ENCODE results near the gene ZNF182. TPM values are rescaled to one million over a fixed set of nuclear protein-coding genes. Genes with fewer than 3 reads are reported as not detected.
"Not testable (repeated sequence)": the region's sequence is repeated elsewhere in the genome, so short reads cannot be mapped to it uniquely, and the experiment has no call there.

ZNF182 gene
- total RNA-seq, 6 experiments from 2014 or later, result 2.1 to 2.5 (median 2.3) TPM

GRCh38 chrX:47940448-47940847, 63.3 kb downstream of the ZNF182 start:
- DNase-seq, result no peak
- H3K27me3 ChIP-seq, result no peaks in the 10 kb centered on the region
- no peak for ATAC-seq
- H3K36me3 ChIP-seq, result no peaks in the 10 kb centered on the region
- H3K4me1 ChIP-seq, result no peaks in the 10 kb centered on the region
- TF ChIP-seq POLR2A (IDR thresholded peaks at IDR 0.05) (no peak), CTCF (IDR thresholded peaks at IDR 0.05) (no peak)
- peaks cover 0 to 6% (median 0%) of the 10 kb centered on the region in 4 donors for H3K9me3 ChIP-seq
- no peak overlapping the region for H3K27ac ChIP-seq
- intact Hi-C loops (cut with DNase I), result no loop called here
- 79% methylated on average over 4 of the region's 4 CpGs for WGBS (ENCODE audit: insufficient coverage, low coverage, low lambda C conversion rate, missing lambda C conversion rate)
- no peak overlapping the region for H3K4me3 ChIP-seq

GRCh38 chrX:47936940-47937317, 66.9 kb downstream of the ZNF182 start:
- peaks cover 0 to 6% (median 2%) of the 10 kb centered on the region in 4 donors for H3K9me3 ChIP-seq
- intact Hi-C loops (cut with DNase I), result no loop called here
- no peaks in the 10 kb centered on the region for H3K36me3 ChIP-seq
- no peak for DNase-seq
- no peaks in the 10 kb centered on the region for H3K4me1 ChIP-seq
- H3K4me3 ChIP-seq, result no peak overlapping the region
- 43% methylated on average over 3 of the region's 3 CpGs for WGBS (ENCODE audit: insufficient coverage, low coverage, low lambda C conversion rate, missing lambda C conversion rate)
- no peak for TF ChIP-seq CTCF (IDR thresholded peaks at IDR 0.05)
- no peak for TF ChIP-seq POLR2A (IDR thresholded peaks at IDR 0.05)
- ATAC-seq, result no peak
- no peaks in the 10 kb centered on the region for H3K27me3 ChIP-seq
- H3K27ac ChIP-seq, result no peak overlapping the region

GRCh38 chrX:47936224-47936939, 67.4 kb downstream of the ZNF182 start:
- DNase-seq (no peak), ATAC-seq (no peak)
- Histone ChIP-seq H3K36me3 (no peaks in the 10 kb centered on the region), H3K4me3 (no peak overlapping the region), H3K9me3 (peaks cover 0 to 6% (median 2%) of the 10 kb centered on the region in 4 donors), H3K27me3 (no peaks in the 10 kb centered on the region), H3K4me1 (no peaks in the 10 kb centered on the region), H3K27ac (no peak overlapping the region)
- WGBS (ENCODE audit: insufficient coverage, low coverage, low lambda C conversion rate, missing lambda C conversion rate), result 41% methylated on average over 11 of the region's 15 CpGs
- no peak for TF ChIP-seq CTCF (IDR thresholded peaks at IDR 0.05)
- TF ChIP-seq POLR2A (IDR thresholded peaks at IDR 0.05), result no peak
- intact Hi-C loops (cut with DNase I), result no loop called here

DNA sequence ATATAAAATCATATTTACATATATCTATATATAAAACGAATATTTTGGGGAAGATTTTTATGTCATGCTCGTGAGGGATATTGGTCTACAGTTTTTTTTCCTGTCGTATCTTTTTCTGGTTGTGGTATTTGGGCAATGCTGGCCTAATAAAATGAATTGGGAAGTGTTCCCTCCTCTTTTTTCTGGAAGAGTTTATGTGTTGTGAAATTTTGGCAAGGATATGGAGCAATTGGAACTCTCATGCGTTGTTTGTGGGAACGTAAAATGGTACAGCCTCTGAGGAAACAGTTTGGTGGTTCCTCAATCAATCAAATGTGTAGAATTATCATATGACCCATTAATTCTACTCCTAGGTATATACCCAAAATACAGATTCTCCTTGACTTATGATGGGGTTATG, 69.8 kb downstream of the ZNF182 start:
- intact Hi-C loops (cut with DNase I), result no loop called here
- H3K36me3 ChIP-seq, result no peaks in the 10 kb centered on the region

DNA sequence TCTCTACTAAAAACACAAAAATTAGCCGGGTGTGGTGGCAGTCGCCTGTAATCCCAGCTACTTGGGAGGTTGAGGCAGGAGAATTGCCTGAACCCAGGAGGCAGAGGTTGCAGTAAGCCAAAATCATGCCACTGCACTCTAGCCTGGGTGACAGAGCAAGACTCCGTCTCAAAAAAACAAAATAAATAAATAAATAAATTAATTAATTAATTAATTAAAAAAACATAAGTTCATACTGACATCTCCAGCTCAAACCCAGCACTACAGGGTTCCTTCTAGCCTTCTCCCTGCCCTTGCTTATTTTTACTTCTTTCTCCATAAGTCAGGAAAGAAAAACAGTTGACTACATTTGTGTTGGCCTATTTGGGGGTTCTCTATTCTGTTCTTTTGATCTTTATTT, 71.8 kb downstream of the ZNF182 start:
- H3K4me3 ChIP-seq; H3K36me3 ChIP-seq; H3K4me1 ChIP-seq; H3K9me3 ChIP-seq; ATAC-seq; intact Hi-C loops (cut with DNase I); H3K27ac ChIP-seq; H3K27me3 ChIP-seq; DNase-seq: not testable (repeated sequence)
- 66% methylated on average over 3 of the region's 3 CpGs for WGBS (ENCODE audit: insufficient coverage, low coverage, low lambda C conversion rate, missing lambda C conversion rate)

More for the DNA sequence above, 69.8 kb downstream of the ZNF182 start:
- H3K9me3 ChIP-seq, result peaks cover 0 to 4% (median under 1%) of the 10 kb centered on the region in 4 donors
- TF ChIP-seq POLR2A (IDR thresholded peaks at IDR 0.05), result no peak
- no peak for TF ChIP-seq CTCF (IDR thresholded peaks at IDR 0.05)
- no peak for DNase-seq
- ATAC-seq, result no peak
- no peak overlapping the region for H3K4me3 ChIP-seq
- no peak overlapping the region for H3K27ac ChIP-seq
- no peaks in the 10 kb centered on the region for H3K4me1 ChIP-seq
- 56% methylated on average over 5 of the region's 5 CpGs for WGBS (ENCODE audit: insufficient coverage, low coverage, low lambda C conversion rate, missing lambda C conversion rate)
- H3K27me3 ChIP-seq, result peaks cover 0 to 6% of the 10 kb centered on the region in 2 donors
